CD4-positive, alpha-beta T cell treated with Interleukin-21 for 1 hour (primary cell): ENCODE data around the gene ZBTB47.
A peak's percentile ranks its signal among the peaks of the same experiment; 100 is the strongest.

Experiments used
- DNase-seq: peaks from one replicate; pipeline ENCODE4 v3.0.0-alpha.2; 2020

The ZBTB47 gene

GRCh38 chr3:42686832-42687650, 33.5 kb downstream of the ZBTB47 start:
- DNase-seq = no peak

GRCh38 chr3:42688016-42688415, 34.5 kb downstream of the ZBTB47 start:
- no peak for DNase-seq

GRCh38 chr3:42688487-42689420, 35.3 kb downstream of the ZBTB47 start:
- no peak for DNase-seq

- no peak for DNase-seq
These were observed 36.0 kb downstream of the ZBTB47 start for GRCh38 chr3:42689421-42690014.

GRCh38 chr3:42690191-42690590, 36.7 kb downstream of the ZBTB47 start:
- DNase-seq = no peak

- no peak for DNase-seq
These were observed 37.5 kb downstream of the ZBTB47 start for GRCh38 chr3:42690766-42691680.

- no peak for DNase-seq
These were observed 38.5 kb downstream of the ZBTB47 start for GRCh38 chr3:42691816-42692666.

GRCh38 chr3:42692667-42693529, 39.4 kb downstream of the ZBTB47 start:
- DNase-seq = no peak

GRCh38 chr3:42693530-42693930, 40.0 kb downstream of the ZBTB47 start:
- DNase-seq = no peak

- no peak for DNase-seq
These were observed 40.9 kb downstream of the ZBTB47 start for GRCh38 chr3:42694366-42694765.

GRCh38 chr3:42696356-42697288, 43.1 kb downstream of the ZBTB47 start:
- no peak for DNase-seq

- DNase-seq = no peak
These were observed 44.0 kb downstream of the ZBTB47 start for GRCh38 chr3:42697289-42698051.

GRCh38 chr3:42698216-42698910, 44.9 kb downstream of the ZBTB47 start:
- DNase-seq = no peak

- DNase-seq = peak; percentile 9
These were observed 45.4 kb downstream of the ZBTB47 start for GRCh38 chr3:42698911-42699230.

GRCh38 chr3:42699511-42699971, 46.0 kb downstream of the ZBTB47 start:
- no peak for DNase-seq

GRCh38 chr3:42700366-42701288, 47.1 kb downstream of the ZBTB47 start:
- no peak for DNase-seq
